NCI-H1694 treated with DMSO at 0.1 percent for 48 hours (cell line): ENCODE results near the gene ADCY3.

Experiments used
- DNase-seq: peaks from one replicate; lab custom pipeline; 2025; lab: John Stamatoyannopoulos, UW

Gene ADCY3

DNA sequence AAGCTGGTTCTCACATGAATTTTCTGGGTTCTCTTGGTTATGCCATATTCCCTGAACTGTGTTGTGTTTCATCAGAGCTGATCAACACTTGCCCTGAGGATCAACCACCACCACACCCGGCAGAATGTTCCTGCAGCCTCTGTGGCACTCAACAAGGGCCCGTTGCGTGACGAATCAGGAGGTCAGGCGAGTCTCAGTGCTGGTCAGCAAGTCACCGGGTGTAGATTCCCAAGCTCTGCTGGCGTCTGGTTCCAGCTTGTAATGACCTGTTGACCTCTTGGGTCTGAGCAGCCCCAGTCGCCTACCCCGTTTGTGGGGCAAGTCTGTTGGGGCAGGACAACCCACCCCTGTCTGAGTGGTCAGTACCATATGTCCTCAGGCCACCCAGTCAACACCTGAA is 46.0 kb downstream of the ADCY3 start:
- no peak for DNase-seq

GRCh38 chr2:24873619-24874018 is 46.4 kb downstream of the ADCY3 start:
- no peak for DNase-seq

DNA sequence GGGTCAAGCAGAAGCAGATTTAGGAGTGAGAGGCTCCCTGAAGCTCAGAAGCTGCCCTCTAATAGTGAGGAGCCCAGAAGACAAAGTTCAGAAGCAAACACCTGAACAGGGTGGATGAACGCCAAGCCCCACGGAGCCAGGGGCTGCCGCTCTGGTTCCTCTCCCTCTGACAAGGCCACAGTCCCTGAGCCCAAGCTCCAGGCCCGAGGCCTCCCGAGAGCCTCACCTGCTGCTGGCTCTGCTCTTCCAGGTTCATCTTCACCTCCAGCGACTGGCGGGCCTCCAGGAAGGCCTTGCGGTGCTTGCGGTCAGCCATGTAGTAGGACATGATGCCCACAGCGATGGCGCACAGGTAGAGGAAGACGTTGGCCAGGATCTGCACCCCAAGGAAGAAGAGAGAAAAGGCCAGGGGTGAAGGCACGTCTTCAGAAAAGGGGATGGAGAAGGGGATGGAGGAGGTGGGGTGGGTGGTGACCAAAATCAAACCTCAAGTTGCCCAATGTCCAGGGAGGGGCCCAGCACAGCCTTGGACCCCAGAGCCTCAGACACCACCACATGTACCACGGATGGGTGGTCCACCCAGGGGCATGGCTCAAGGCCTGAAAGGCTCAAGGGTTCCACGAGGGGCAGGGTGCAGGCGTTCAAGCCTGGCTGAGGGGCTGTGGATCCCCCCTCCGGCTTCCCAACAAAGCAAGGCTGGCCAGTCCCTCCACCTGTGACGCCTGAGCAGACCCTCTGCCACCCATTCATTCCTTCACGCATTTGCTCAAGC is 47.5 kb downstream of the ADCY3 start:
- DNase-seq, result no peak

GRCh38 chr2:24871852-24872333 is 48.1 kb downstream of the ADCY3 start:
- no peak for DNase-seq

- no peak for DNase-seq
Observed at GRCh38 chr2:24870891-24871705, 48.9 kb downstream of the ADCY3 start.

GRCh38 chr2:24870440-24870839 is 49.6 kb downstream of the ADCY3 start:
- DNase-seq, result no peak

GRCh38 chr2:24866946-24867345 is 53.1 kb downstream of the ADCY3 start:
- no peak for DNase-seq

DNA sequence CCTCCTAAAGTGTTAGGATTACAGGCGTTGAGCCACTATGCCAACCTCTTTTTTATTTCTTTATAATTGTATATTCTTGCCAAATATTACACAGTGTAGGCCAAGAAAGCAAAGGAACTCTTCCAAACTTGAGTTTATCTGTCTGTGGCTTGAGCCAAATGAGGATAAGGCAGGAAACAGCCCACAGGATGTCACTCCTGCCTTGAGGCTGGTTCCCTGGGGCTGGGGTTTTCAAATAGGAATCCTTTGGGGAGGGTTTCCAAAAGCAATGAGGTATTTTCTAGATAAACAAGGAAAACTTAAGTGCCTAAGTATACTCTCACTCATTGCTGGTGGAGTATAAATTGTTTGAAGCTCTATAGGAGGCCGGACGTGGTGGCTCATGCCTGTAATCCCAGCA is 56.4 kb downstream of the ADCY3 start:
- no peak for DNase-seq

DNA sequence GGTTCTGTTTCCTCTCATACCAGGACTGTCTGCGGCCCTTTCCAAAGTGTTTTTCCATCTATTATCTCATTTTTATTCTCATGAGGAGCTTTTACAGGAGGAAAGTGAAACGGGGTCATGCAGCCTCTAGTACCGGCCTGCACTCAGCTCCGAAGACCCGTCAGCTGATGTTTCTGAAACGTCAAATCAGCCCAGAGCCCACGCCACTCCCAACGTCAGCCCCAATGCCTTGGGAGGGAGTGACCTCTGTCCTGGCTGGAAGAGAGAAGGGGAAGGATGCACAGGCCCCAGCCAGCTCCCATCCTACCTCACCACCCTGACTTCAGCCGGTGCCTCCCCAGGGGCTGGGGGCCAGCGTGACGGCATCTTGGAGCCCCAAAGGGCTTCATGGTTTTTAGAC is 58.5 kb downstream of the ADCY3 start:
- DNase-seq, result no peak

GRCh38 chr2:24860631-24861030 is 59.4 kb downstream of the ADCY3 start:
- no peak for DNase-seq

GRCh38 chr2:24859968-24860600 is 60.0 kb downstream of the ADCY3 start:
- no peak for DNase-seq

GRCh38 chr2:24858996-24859395 is 61.0 kb downstream of the ADCY3 start:
- DNase-seq, result no peak

DNA sequence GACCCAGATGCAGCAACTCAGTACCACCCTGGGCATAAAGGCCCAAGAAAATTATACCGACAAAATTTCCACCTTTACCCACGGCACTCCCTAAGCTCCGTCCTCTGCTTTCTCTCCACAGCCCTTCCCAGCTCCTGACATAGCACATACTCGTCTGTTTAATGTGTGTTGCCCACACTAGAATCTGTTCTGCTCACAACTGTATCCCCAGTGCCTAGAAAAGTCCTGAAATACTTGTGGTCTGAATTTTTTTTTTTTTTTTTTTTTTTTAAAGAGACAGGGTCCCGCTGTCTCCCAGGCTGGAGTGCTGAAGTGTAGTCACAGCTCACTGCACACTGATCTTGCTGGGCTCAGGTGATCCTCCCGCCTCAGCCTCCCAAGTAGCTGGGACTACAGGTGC is 62.3 kb downstream of the ADCY3 start:
- no peak for DNase-seq

- DNase-seq, result no peak
Observed at GRCh38 chr2:24856791-24857211, 63.2 kb downstream of the ADCY3 start.

- no peak for DNase-seq
Observed at GRCh38 chr2:24855726-24856125, 64.3 kb downstream of the ADCY3 start.

DNA sequence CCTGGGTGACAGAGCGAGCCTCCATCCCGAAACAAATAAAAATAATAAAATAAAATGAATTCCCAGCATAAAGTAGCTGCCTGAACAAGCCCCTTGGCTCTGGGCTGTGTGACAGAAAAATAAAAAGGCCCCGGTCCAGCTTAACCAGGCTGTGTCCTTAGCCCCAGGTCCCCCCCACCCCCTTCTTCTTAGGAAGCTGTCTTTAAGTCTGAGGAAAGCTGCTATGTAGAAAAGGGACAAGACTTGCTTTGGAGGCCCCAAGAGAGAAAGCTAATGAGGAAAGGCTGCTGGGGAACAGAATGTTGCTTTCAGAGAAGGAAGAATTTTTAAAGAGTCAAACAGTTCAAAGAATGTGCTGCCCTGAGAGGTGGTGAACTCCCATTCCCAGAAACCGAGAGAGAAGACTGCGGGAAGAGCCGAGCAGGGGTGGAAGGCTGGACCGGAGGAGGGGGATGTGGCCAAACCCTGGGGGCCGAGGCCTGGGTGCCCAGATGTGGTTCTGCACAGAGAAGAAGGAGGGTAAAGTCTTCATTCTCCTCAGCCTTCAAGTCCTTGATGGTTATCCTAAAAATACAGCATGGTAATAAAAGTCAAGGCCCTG is 64.9 kb downstream of the ADCY3 start:
- DNase-seq, result no peak

DNA sequence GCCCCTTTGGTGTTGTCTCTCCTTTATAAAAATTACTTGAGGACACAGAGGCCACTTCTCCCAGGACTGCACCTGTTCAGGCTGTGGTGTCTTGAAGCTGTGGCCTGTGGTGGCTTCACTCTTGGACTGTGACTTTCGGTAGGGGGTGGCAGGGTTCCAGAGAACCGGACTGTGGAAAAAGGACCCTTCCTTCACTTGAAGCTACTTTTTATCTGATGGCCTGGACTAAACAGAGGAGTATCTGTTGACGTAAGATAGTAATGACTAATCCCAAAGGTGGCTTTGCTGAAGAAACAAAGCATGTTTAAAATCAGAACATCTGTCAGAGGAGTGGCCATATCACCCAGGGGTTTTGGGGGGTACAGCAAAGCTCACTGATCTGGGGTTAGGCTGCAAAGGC is 66.0 kb downstream of the ADCY3 start:
- no peak for DNase-seq

DNA sequence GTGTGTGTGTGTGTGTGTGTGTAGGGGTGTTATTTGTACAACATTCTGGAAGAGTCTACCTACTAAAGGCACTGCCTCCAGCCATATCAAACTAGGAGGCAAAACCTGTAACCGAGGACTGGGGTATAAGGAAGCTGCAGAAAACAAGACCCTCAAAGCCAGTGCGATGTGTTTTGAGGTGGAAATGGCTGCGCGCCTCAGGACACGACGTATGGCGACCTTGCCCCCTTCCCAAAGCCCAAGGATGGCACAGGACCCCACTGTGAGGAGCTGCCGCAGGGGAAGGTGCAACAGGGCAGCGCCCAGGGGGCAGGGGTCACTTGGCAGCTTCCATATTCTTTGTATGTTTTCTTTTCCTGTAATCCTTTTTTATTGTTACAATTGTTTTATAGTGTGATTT is 67.0 kb downstream of the ADCY3 start:
- DNase-seq, result no peak

DNA sequence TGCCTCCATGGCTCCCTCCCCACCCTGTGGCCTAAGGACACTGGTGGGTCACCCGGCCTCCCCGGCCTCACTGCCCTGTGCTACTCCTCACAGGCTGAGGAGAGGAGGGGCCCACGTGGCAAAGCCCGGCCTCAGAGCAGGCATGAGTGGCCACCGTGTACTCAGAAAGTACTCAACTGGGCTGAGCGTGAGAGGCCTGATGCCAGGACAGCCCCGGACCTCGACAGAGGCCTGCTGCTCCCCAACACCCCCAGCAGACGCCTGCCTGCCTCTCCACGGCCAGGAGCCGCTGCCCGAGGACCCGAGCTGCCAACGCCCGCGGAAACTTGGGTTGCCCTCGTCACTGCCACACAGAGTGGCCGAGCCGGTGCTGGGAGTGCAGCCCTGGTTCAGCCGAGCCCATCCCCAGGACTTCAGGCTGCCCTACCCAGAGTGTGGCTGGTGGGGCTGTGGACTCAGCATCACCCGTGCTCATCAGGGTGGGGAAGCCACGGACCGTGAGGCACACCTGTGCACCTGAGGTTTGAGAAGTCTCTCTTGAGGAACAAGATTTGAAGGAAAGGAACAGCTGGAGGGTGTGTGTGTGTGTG is 67.5 kb downstream of the ADCY3 start:
- DNase-seq, result no peak

GRCh38 chr2:24852026-24852425 is 68.0 kb downstream of the ADCY3 start:
- no peak for DNase-seq

DNA sequence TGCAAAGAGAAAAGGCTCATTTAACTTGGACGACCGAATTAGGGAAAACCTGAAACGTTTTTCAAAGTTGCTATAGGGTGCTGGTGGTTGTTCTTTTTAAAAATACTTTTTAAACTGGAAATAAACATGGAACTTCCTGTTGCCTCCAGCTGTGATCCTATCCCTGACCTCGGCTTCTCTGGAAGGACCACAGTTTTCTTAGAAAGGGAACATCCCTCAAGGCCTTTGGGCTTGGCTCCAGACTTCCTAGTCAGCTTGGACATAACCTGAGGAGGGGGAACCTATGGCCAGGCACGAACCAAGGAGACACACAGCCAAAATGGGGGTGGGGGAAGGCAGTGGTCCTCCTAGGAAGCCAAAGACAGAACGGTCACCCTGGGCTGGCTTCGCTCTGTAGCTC is 69.1 kb downstream of the ADCY3 start:
- no peak for DNase-seq

DNA sequence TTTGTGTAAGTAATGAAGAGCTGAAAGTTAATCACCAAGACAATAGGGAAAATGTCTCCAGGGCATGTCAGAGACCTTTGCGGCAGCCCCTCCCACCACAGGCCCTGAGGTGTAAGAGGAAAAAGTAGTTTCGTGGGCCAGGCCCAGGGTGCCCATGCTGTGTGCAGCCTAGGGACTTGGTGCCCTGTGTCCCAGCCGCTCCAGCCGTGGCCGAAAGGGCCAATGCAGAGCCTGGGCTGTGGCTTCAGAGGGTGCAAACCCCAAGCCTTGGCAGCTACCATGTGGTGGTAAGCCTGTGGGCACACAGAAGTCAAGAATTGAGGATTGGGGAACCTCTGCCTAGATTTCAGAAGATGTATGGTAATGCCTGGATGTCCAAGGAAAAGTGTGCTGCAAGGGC is 74.3 kb downstream of the ADCY3 start:
- no peak for DNase-seq
